ENCODE results near the gene GRID1.

- TF ChIP-seq REST (IDR thresholded peaks at IDR 0.05; ENCODE audit: low read depth, low read length) (no peak), RAD21 (IDR thresholded peaks at IDR 0.05; ENCODE audit: insufficient read depth, low read depth, low read length) (no peak), ATF3 (IDR thresholded peaks at IDR 0.05; ENCODE audit: borderline replicate concordance, extremely low read depth, low read depth, low read length) (no peak), CHD4 (IDR thresholded peaks at IDR 0.05) (no peak), CTCF (IDR thresholded peaks at IDR 0.05 in 2 of 3, conservative IDR thresholded peaks at IDR 0.05 in 1 of 3; ENCODE audit: control insufficient read depth in 2 of 3, extremely low read depth in 1 of 3, insufficient read depth in 1 of 3, low read depth in 3 of 3, low read length in 3 of 3) (0 out of 6 replicates have a peak, but pooled peaks of 1 of the 3 experiments have one; percentile 0), POLR2A (IDR thresholded peaks at IDR 0.05; ENCODE audit: low read depth, low read length) (no peak), CREB1 (IDR thresholded peaks at IDR 0.05; ENCODE audit: low read depth) (no peak), POLR2AphosphoS5 (IDR thresholded peaks at IDR 0.05; ENCODE audit: low read length) (no peak), ZBED1 (IDR thresholded peaks at IDR 0.05; ENCODE audit: borderline replicate concordance) (no peak)
- TF ChIP-seq, protein P1, sequence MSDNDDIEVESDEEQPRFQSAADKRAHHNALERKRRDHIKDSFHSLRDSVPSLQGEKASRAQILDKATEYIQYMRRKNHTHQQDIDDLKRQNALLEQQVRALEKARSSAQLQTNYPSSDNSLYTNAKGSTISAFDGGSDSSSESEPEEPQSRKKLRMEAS (IDR thresholded peaks at IDR 0.05; ENCODE audit: low read depth, low read length), result no peak
Observed at GRCh38 chr10:86104156-86104555, 262.4 kb downstream of the GRID1 start.
